NOMO-1 treated with dmso at 0.1 percent for 144 hours (cell line): ENCODE results near the gene ATF7IP.
"Not testable (repeated sequence)": the region's sequence is repeated elsewhere in the genome, so short reads cannot be mapped to it uniquely, and the experiment has no call there.

Experiments used
- DNase-seq: peaks from one replicate; lab custom pipeline; 2025; ENCODE audit not compliant: unreplicated experiment; lab: John Stamatoyannopoulos, UW

Gene ATF7IP, protein sequence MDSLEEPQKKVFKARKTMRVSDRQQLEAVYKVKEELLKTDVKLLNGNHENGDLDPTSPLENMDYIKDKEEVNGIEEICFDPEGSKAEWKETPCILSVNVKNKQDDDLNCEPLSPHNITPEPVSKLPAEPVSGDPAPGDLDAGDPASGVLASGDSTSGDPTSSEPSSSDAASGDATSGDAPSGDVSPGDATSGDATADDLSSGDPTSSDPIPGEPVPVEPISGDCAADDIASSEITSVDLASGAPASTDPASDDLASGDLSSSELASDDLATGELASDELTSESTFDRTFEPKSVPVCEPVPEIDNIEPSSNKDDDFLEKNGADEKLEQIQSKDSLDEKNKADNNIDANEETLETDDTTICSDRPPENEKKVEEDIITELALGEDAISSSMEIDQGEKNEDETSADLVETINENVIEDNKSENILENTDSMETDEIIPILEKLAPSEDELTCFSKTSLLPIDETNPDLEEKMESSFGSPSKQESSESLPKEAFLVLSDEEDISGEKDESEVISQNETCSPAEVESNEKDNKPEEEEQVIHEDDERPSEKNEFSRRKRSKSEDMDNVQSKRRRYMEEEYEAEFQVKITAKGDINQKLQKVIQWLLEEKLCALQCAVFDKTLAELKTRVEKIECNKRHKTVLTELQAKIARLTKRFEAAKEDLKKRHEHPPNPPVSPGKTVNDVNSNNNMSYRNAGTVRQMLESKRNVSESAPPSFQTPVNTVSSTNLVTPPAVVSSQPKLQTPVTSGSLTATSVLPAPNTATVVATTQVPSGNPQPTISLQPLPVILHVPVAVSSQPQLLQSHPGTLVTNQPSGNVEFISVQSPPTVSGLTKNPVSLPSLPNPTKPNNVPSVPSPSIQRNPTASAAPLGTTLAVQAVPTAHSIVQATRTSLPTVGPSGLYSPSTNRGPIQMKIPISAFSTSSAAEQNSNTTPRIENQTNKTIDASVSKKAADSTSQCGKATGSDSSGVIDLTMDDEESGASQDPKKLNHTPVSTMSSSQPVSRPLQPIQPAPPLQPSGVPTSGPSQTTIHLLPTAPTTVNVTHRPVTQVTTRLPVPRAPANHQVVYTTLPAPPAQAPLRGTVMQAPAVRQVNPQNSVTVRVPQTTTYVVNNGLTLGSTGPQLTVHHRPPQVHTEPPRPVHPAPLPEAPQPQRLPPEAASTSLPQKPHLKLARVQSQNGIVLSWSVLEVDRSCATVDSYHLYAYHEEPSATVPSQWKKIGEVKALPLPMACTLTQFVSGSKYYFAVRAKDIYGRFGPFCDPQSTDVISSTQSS

DNA sequence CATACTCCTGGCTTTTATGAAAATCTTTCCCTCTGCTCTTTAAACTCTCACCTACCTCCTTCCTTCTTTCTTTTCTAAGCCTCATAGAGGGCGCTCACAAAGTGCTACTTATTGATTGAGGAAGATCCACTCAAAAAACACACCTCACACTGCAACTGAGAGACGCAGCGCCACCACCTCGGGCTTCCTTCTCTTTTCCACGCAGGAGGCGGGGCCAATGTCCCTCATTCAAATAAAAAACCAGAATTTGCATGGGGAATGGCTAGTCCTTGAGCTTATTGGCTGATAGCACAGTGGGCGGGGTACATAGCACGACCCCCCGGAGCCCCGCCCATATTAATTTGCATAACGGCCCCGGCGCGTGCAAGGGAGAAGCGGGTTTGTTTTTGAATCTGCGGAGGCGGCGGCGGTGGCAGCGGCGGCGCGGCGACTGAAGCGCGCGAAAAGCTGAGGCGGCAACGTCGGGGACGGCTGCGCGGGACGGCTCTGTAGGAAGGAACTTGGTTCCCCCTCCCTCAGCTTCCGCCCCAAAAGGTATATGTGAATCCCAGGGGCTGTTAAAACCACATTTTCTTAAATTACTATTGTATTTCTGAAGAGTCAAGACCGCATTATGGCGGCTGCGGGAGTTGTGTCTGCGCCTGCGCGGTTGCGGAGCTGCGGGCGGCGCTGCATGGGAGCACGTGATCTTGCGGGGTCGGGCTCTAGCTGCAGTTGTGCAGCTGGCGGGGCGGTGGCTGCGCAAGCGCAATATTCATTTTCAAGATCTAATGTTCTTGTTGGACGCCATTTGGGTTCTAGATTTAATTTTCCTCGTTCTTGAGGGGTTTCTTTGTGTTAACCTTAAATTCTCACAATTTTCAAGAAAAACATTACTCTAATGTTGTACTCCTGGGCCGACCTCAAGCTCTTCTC is at the start of gene ATF7IP:
Gene ATF7IP (plus strand): TSS at position 389 of the 915 bp plus-strand sequence. CDS start 58,234 bp downstream, outside the sequence.
- peak; percentile 94 for DNase-seq

- DNase-seq: no peak
Observed at GRCh38 chr12:14317362-14318146, 47.9 kb upstream of the ATF7IP start.

GRCh38 chr12:14319704-14320427 is 45.6 kb upstream of the ATF7IP start:
- not testable (repeated sequence) for DNase-seq

- DNase-seq: no peak
Observed at GRCh38 chr12:14322403-14322802, 43.1 kb upstream of the ATF7IP start.

- DNase-seq: no peak
Observed at GRCh38 chr12:14325716-14326343, 39.7 kb upstream of the ATF7IP start.

- no peak for DNase-seq
Observed at GRCh38 chr12:14326699-14327098, 38.8 kb upstream of the ATF7IP start.

DNA sequence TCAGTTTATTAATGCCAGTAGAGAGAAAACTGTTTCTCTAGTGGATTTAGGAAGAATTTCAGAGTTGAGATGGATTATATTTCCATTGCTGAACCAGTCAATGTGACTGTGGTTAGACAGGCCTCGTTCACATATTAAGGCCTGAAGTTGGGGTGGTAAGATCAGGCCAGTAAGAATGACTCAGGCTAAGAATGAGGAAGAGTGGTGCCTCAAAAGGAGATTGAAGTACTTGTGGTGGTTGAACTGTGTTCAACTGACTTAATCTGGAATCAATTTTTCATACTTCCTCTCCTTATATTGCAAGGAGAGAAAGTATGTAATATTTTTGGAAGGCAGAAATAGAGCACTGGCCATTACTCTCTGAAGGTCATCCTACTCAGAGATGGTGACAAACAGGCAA is 37.8 kb upstream of the ATF7IP start:
- peak; percentile 88 for DNase-seq

GRCh38 chr12:14332482-14332881 is 33.0 kb upstream of the ATF7IP start:
- no peak for DNase-seq

DNA sequence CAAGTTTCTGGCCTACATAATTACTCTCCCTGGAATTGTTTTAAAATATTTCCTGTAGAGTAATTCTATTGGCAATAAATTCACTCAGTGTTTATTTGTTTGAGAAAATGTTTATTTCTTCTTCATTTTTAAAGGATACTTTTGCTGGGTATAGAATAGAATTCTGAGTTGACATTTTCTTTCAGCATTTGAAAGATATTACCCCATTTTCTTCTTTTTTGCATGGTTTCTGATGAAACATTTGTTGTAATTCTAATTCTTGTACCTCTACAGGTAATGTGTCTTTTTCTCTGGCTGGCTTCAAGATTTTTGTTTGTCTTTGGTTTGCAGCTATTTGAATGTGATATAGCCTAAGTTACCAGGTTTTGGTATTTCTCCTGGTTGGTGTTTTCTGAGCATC is 25.1 kb upstream of the ATF7IP start:
- DNase-seq: no peak

DNA sequence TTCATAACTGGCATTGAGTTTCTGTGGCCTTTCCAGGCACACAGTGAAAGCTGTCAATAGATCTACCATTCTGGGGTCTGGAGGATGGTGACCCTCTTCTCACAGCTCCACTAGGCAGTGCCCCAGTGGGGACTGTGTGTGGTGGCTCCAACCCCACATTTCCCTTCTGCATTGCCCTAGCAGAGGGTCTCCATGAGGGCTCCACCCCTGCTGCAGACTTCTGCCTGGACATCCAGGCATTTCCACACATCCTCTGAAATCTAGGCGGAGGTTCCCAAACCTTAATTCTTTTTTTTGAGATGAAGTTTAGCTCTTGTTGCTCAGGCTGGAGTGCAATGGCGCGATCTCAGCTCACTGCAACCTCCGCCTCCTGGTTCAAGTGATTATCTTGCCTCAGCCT is 14.0 kb upstream of the ATF7IP start:
- not testable (repeated sequence) for DNase-seq

DNA sequence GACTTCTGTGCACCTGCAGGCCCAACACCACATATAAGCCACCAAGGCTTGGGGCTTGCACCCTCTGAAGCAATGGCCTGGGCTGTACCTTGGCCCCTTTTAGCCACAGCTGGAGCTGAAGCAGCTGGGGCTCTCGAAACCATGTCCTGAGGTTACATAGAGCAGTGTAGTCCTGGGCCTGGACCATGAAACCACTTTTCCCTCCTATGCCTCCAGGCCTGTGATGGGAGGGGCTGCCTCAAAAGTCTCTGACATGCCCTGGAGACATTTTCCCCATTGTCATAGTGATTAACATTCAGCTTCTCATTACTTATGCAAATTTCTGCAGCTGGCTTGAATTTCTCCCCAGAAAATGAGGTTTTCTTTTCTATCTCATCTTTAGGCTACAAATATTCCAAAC is 13.4 kb upstream of the ATF7IP start:
- not testable (repeated sequence) for DNase-seq

DNA sequence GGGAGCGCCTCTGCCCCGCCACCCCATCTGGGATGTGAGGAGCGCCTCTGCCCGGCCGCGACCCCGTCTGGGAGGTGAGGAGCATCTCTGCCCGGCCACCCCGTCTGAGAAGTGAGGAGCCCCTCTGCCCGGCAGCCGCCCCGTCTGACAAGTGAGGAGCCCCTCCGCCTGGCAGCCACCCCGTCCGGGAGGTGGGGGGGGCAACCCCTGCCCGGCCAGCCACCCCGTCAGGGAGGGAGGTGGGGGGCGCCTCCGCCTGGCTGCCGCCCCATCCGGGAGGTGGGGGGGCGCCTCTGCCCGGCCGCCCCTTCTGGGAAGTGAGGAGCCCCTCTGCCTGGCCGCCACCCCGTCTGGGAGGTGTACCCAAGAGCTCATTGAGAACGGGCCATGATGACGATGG is 10.8 kb upstream of the ATF7IP start:
- DNase-seq: not testable (repeated sequence)

GRCh38 chr12:14356147-14356546 is 9.3 kb upstream of the ATF7IP start:
- DNase-seq: no peak

GRCh38 chr12:14357486-14357885 is 8.0 kb upstream of the ATF7IP start:
- DNase-seq: no peak

DNA sequence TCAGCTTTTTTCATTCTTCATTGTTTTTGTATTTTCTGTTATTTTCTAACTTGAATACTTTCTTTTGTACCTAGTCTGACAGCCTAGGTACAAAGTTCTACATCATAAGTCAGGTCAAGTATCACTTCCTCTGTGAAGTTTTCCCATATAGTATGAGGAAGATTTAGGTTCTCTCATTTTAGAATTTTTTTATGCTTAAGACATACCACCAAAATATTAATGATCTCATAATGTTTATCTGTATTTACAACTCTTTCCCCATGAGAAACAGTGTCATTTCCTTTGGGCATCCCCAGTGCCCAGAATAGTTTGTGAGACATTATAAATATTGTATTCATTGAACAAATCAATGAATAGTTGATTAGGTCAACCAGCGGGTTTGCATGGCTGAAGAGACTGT is 3.1 kb upstream of the ATF7IP start:
- DNase-seq: no peak

DNA sequence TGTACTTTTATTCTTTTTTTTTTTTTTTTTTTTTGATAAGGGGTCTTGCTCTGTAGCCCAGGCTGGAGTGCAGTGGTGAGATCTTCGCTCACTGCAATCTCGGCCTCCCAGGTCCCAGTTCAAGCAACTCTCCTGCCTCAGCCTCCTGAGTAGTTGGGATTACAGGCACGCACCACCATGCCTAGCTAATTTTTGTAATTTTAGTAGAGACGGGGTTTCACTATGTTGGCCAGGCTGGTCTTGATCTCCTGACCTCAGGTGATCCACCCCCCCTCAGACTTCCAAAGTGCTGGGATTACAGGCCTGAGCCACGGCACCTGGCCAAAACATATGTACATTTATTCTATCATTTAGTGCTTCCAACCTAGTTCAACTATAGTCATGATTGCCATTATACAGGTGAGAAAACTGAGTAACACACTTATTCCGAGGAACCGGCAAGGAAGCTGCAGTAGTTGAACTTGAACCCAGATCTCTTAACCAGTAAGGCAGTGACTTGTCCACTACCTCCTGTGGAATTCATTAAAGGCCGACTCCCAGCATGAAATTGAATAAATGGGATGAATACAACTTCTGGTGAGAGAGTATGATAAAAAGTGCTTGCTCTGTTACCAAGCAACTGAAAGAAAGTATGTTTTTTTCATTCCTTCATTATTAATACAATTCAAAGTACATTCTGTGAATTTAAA is 755 bp upstream of the ATF7IP start:
- DNase-seq: no peak

DNA sequence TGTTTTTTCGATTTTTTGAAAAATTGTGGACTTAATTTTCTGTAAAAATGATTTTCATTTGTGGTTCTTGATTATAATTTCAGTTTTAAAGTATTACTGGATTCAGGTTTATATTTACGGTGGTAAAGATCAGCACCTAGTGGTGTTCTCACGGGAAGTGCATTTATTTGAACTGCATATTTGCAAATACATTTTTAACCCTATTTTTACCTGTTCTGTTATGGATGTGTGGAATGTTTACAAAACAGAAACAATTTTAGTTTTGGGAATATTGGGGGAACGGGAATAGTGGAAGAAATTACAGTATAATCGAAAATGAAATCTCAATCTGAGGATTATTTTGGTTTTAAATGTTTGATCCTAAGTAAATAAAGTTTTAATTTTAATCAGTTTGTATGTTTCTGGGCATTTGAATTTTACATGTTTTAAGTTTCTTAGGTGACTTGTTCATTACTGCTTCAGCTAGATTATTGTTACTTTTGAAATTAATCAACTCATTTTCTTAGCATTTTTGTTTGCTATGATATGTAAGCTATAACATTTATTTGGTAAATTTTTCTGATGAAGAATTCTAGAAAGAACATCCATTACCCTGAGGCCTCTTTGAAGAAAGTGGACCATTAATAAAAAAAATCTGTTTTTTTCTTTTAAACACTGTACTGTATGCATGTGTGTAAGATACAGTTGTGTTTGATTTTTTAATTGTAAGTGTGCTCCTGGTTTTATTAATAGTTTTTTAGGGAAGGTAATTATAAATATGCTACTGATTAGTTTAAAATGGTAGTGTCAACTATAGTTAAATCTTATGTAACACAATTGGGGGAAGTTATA is 942 bp downstream of the ATF7IP start:
- DNase-seq: no peak
